GM12891 (cell line): ENCODE results near the gene ADIPOR2.

Experiments
- POLR2A ChIP-seq: IDR thresholded peaks from 2 replicates; pipeline ENCODE4 v1.6.1; 2011; ENCODE audit warnings: low read depth, low read length, control low read depth
- POLR2AphosphoS5 ChIP-seq: IDR thresholded peaks from 2 replicates; pipeline ENCODE4 v1.6.1; 2011; ENCODE audit warnings: low read depth, low read length, control low read depth
- TAF1 ChIP-seq: IDR thresholded peaks from 2 replicates; pipeline ENCODE4 v1.6.1; 2011; ENCODE audit warnings: low read depth, low read length, control low read depth

GRCh38 chr12:1660304-1661187 lies 30.3 kb upstream of the ADIPOR2 start:
- no peak for TF ChIP-seq POLR2A
- TF ChIP-seq POLR2AphosphoS5 = no peak
- TF ChIP-seq TAF1 = no peak
